Ovary (tissue), 9 donors: ENCODE measurements around the gene MMAB. TPM values are rescaled to one million over a fixed set of nuclear protein-coding genes. Genes with fewer than 3 reads are reported as not detected.

Experiments used
- DNase-seq, 5 donors: peaks; one replicate each; pipeline ENCODE4 v3.0.0-alpha.2; 2019 to 2020
- H3K27ac ChIP-seq, 2 donors: fragments of 200-600 bp; one replicate each; pipeline versions ENCODE4 v1.5.1 to v1.8.0; 2019 to 2022
- H3K27me3 ChIP-seq: fragments of 200-600 bp; one replicate; pipeline ENCODE4 v1.8.0; 2022
- H3K36me3 ChIP-seq: fragments of 200-600 bp; sonication (generic); one replicate; pipeline ENCODE4 v1.5.1; 2019
- H3K4me1 ChIP-seq: one replicate; pipeline ENCODE4 v1.8.1; 2013; ENCODE audit warnings: mild to moderate bottlenecking, moderate library complexity; ENCODE audit not compliant: insufficient read depth
- H3K4me3 ChIP-seq: fragments of 200-600 bp; sonication (generic); one replicate; pipeline ENCODE4 v1.5.1; 2017
- H3K9me3 ChIP-seq, 2 donors: fragments of 200-600 bp in 1 of 2; sonication (generic) in 1 of 2; one replicate each; pipeline versions ENCODE4 v1.5.1 to v1.8.1; 2013 to 2019; ENCODE audit warnings: mild to moderate bottlenecking in 1 of 2, moderate library complexity in 1 of 2
- EP300 ChIP-seq: sonication (generic); formaldehyde crosslinking; IDR thresholded peaks from one replicate; pipeline ENCODE4 v1.6.1; 2017; ENCODE audit warnings: antibody characterized with exemption
- POLR2A ChIP-seq: fragments of 450-650 bp; IDR thresholded peaks from one replicate; pipeline ENCODE4 v1.6.1; 2017; ENCODE audit warnings: antibody characterized with exemption, mild to moderate bottlenecking, moderate library complexity
- WGBS, 3 donors: extraction: QIAGEN DNeasy Blood & Tissue Kit in 1 of 3; methylation state at CpG; one replicate each; pipeline versions ENCODE4 v1.1.5 to v1.1.7; 2013 to 2017; 5-methylcytosine and 5-hydroxymethylcytosine counted together
- intact Hi-C, 4 donors: fragments of 100-400 bp; cut with DNase I; formaldehyde crosslinking; loops; one replicate each; pipeline versions ENCODE4 v1.11.0 to v1.15.1; 2022 to 2023
- polyA plus RNA-seq, 2 donors: library from polyadenylated mRNA; stranded (reverse); fragments of 200-250 nt in 1 of 2; fragments of 350-450 nt in 1 of 2; fragmentation: Illumina TruSeq in 1 of 2; extraction: RNeasy Lipid Tissue Mini Kit (QIAGEN cat#74804) in 1 of 2; gene quantifications; one replicate each; pipeline ENCODE4 v1.2.3, GENCODE V29; 2013 to 2014
- total RNA-seq, 7 donors: library from RNA; depleted of rRNA in 2 of 7; stranded (reverse); fragments of >200 nt in 2 of 7; fragmentation: NEBNext Ultra II Directional in 3 of 7; extraction: Animal tissue kit (Norgen Biotek cat#: 25700) in 3 of 7; gene quantifications; one replicate each; pipeline versions ENCODE4 v1.1.0 to v1.2.4, GENCODE V29; 2016 to 2023
- TF ChIP-seq, protein P1 (sequence below), 3 donors: fragments of 450-650 bp in 2 of 3; fragments of 200-600 bp in 1 of 3; IDR thresholded peaks; one replicate each; pipeline versions ENCODE4 v1.5.1 to v1.8.0; 2016 to 2022; ENCODE audit warnings: antibody characterized with exemption in 3 of 3, mild to moderate bottlenecking in 1 of 3
- donor health status: DM: no; HTN: no; CAD: no; lungs with moderate emphysema.
- donor health status: DM: no; HTN: no; CAD: no.
- donor health status: Bipolar disorder and iron deficiency.
- donor health status: DM: yes; HTN: yes; CAD: no.
- donor health status: DM: no; HTN: no; CAD: no.
- donor health status: DM: yes; HTN: yes; CAD: no.

Gene MMAB
- total and polyA plus RNA-seq, 9 donors, result 20.2 to 94.9 (median 33.2) TPM

- intact Hi-C loops, result loop anchor here in 1 of 4 donors (10.0 kb wide), 2 partner anchors 197 to 247 kb away; partner anchors contain the start of gene FAM222A
- Histone ChIP-seq H3K4me1 (peaks cover 9% of the 10 kb centered on the region), H3K27ac (no peak overlapping the region), H3K9me3 (no peaks in the 10 kb centered on the region), H3K4me3 (no peak overlapping the region), H3K36me3 (no peaks in the 10 kb centered on the region), H3K27me3 (no peaks in the 10 kb centered on the region)
- DNase-seq, result no peak
- no peak for TF ChIP-seq EP300
- no peak for TF ChIP-seq POLR2A
- TF ChIP-seq, protein P1, sequence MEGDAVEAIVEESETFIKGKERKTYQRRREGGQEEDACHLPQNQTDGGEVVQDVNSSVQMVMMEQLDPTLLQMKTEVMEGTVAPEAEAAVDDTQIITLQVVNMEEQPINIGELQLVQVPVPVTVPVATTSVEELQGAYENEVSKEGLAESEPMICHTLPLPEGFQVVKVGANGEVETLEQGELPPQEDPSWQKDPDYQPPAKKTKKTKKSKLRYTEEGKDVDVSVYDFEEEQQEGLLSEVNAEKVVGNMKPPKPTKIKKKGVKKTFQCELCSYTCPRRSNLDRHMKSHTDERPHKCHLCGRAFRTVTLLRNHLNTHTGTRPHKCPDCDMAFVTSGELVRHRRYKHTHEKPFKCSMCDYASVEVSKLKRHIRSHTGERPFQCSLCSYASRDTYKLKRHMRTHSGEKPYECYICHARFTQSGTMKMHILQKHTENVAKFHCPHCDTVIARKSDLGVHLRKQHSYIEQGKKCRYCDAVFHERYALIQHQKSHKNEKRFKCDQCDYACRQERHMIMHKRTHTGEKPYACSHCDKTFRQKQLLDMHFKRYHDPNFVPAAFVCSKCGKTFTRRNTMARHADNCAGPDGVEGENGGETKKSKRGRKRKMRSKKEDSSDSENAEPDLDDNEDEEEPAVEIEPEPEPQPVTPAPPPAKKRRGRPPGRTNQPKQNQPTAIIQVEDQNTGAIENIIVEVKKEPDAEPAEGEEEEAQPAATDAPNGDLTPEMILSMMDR (IDR thresholded peaks at IDR 0.05), result no peak
- WGBS, 3 donors, result 45 to 58% (median 48%) methylated on average over 6 of the region's 6 CpGs
These were observed 55.7 kb downstream of the MMAB start for GRCh38 chr12:109517619-109518018.

DNA sequence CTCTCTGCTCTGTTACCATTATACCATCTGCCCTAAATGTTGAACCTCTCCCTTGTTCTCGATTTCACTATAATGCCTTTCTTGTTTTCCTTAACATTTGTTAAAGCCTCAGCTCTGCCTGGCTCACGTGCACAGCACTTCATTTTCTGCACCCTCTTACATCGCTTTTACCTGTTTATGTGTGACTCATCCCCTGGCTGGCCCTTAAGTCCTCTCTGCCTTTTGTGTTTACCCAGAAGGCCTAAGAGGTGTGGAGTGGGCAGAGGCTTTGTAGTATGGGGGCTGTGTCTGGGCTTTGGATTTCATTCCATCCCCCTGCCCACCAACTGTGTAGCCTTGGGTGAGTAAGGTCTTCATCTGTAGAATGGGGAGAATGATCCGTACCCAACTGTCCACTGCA is 59.3 kb downstream of the MMAB start:
- Histone ChIP-seq H3K4me3 (no peak overlapping the region), H3K4me1 (peaks cover 15% of the 10 kb centered on the region), H3K36me3 (no peaks in the 10 kb centered on the region), H3K27ac (peak overlapping the region in 1 of 2 donors; percentile 10), H3K27me3 (no peaks in the 10 kb centered on the region), H3K9me3 (no peaks in the 10 kb centered on the region)
- 55 to 73% (median 67%) methylated on average over 4 of the region's 4 CpGs for WGBS, 3 donors
- DNase-seq, result no peak
- TF ChIP-seq POLR2A (no peak), EP300 (no peak)
- TF ChIP-seq, protein P1 (IDR thresholded peaks at IDR 0.05), result no peak
- intact Hi-C loops, result loop anchor here in 1 of 4 donors (10.0 kb wide), 2 partner anchors 201 to 251 kb away; partner anchors contain the start of gene FAM222A

DNA sequence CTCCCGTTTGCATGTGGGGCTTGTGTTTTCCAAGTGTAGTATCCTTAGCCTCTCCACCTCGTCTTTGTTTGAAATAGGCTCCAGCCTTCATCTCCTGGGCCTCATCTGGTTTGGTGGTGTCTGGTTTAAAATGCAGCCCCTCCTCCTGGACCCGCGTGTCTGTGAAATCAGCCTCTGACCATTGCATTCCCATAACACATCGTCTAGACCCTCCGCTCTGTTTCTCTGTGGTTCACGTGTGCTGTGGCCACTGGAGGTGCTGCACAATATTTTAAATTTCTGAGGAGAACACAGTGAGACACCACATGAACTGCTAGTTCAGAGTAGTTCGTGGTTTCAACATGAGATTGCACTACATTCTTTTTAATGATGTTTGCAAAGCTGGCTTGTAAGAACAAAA is 60.3 kb downstream of the MMAB start:
- H3K4me1 ChIP-seq, result peaks cover 15% of the 10 kb centered on the region
- H3K9me3 ChIP-seq, result no peaks in the 10 kb centered on the region
- no peak overlapping the region for H3K4me3 ChIP-seq
- no peaks in the 10 kb centered on the region for H3K36me3 ChIP-seq
- 9 to 27% (median 11%) methylated on average over 8 of the region's 8 CpGs for WGBS, 3 donors
- DNase-seq, result no peak
- H3K27me3 ChIP-seq, result no peaks in the 10 kb centered on the region
- peak overlapping the region in 1 of 2 donors; percentile 10 for H3K27ac ChIP-seq
- TF ChIP-seq, protein P1 (IDR thresholded peaks at IDR 0.05), result no peak
- TF ChIP-seq EP300 (no peak), POLR2A (no peak)
- intact Hi-C loops, result loop anchor here in 1 of 4 donors (10.0 kb wide), 2 partner anchors 202 to 252 kb away; partner anchors contain the start of gene FAM222A

DNA sequence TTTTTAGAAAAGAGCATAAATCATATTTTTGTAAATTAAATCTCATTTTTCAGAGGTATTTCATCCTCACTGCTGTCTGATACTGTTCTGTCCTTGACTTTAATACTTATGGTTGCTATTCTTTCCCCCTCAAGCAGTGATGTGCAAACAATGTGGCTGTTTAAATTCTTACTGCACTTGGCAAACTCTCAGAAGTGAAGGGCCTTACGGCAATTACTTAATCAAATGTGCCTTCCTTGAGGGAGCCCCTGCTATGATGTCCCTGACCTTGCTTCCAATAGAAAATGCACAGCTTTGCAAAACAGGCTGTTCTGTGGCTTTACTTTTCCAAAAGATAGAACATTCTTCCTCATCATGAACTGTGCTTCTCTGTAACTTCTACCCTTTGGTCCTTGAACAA is 60.7 kb downstream of the MMAB start:
- Histone ChIP-seq H3K27me3 (no peaks in the 10 kb centered on the region), H3K27ac (peak overlapping the region in 1 of 2 donors; percentile 10), H3K36me3 (no peaks in the 10 kb centered on the region), H3K4me3 (no peak overlapping the region), H3K9me3 (no peaks in the 10 kb centered on the region), H3K4me1 (peaks cover 15% of the 10 kb centered on the region)
- 7 to 33% (median 19%) methylated on average over 1 of the region's 1 CpG for WGBS, 3 donors
- DNase-seq, result peak in 1 of 5 donors; percentile 30
- TF ChIP-seq, protein P1 (IDR thresholded peaks at IDR 0.05), result no peak
- TF ChIP-seq POLR2A (no peak), EP300 (no peak)
- intact Hi-C loops, result loop anchor here in 1 of 4 donors (10.0 kb wide), 2 partner anchors 202 to 252 kb away; partner anchors contain the start of gene FAM222A
